Measurements from ENCODE around the gene AMPD3.

DNA sequence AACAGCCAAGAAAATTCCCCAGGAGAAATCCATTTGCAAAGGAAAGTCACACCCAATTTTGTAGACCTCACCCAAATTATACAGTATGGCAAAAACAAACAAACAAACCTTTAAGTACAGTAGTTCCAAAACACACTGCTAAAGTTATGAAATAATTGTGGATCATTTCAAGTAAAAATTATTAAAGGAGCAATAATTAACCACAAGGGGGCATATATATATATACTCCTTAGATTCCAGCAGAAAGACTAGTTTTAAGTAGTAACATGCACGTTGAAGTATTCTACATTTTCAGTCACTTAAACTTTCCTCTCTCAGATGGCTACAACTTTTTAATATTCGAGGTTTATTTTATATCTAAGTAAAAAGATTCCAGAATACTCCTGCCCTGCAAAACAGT, 59.1 kb downstream of the AMPD3 start:
- TF ChIP-seq POLR2AphosphoS5 (IDR thresholded peaks at IDR 0.05; ENCODE audit: low read depth, low read length): no peak
- TF ChIP-seq, protein P1, sequence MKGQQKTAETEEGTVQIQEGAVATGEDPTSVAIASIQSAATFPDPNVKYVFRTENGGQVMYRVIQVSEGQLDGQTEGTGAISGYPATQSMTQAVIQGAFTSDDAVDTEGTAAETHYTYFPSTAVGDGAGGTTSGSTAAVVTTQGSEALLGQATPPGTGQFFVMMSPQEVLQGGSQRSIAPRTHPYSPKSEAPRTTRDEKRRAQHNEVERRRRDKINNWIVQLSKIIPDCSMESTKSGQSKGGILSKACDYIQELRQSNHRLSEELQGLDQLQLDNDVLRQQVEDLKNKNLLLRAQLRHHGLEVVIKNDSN (IDR thresholded peaks at IDR 0.05; ENCODE audit: borderline replicate concordance, low read depth): no peak
- TF ChIP-seq, protein P2, sequence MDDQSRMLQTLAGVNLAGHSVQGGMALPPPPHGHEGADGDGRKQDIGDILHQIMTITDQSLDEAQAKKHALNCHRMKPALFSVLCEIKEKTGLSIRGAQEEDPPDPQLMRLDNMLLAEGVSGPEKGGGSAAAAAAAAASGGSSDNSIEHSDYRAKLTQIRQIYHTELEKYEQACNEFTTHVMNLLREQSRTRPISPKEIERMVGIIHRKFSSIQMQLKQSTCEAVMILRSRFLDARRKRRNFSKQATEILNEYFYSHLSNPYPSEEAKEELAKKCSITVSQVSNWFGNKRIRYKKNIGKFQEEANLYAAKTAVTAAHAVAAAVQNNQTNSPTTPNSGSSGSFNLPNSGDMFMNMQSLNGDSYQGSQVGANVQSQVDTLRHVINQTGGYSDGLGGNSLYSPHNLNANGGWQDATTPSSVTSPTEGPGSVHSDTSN (IDR thresholded peaks at IDR 0.05): no peak
- TF ChIP-seq, protein P3, sequence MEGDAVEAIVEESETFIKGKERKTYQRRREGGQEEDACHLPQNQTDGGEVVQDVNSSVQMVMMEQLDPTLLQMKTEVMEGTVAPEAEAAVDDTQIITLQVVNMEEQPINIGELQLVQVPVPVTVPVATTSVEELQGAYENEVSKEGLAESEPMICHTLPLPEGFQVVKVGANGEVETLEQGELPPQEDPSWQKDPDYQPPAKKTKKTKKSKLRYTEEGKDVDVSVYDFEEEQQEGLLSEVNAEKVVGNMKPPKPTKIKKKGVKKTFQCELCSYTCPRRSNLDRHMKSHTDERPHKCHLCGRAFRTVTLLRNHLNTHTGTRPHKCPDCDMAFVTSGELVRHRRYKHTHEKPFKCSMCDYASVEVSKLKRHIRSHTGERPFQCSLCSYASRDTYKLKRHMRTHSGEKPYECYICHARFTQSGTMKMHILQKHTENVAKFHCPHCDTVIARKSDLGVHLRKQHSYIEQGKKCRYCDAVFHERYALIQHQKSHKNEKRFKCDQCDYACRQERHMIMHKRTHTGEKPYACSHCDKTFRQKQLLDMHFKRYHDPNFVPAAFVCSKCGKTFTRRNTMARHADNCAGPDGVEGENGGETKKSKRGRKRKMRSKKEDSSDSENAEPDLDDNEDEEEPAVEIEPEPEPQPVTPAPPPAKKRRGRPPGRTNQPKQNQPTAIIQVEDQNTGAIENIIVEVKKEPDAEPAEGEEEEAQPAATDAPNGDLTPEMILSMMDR (IDR thresholded peaks at IDR 0.05): peak; percentile 67
- TF ChIP-seq RXRA (IDR thresholded peaks at IDR 0.05; ENCODE audit: borderline replicate concordance, low read depth): no peak
- TF ChIP-seq, protein P4, sequence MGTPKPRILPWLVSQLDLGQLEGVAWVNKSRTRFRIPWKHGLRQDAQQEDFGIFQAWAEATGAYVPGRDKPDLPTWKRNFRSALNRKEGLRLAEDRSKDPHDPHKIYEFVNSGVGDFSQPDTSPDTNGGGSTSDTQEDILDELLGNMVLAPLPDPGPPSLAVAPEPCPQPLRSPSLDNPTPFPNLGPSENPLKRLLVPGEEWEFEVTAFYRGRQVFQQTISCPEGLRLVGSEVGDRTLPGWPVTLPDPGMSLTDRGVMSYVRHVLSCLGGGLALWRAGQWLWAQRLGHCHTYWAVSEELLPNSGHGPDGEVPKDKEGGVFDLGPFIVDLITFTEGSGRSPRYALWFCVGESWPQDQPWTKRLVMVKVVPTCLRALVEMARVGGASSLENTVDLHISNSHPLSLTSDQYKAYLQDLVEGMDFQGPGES (IDR thresholded peaks at IDR 0.05; ENCODE audit: low read depth, low read length): no peak
- TF ChIP-seq MXI1 (IDR thresholded peaks at IDR 0.05; ENCODE audit: low read depth, low read length): no peak
